HEK293 (cell line): Measurements from ENCODE around the gene C1orf94.

Source experiments
- CTCF ChIA-PET: fragments of 350-600 bp; formaldehyde crosslinking; extraction: SDS; loops from one replicate; lab custom pipeline; 2021; ENCODE audit warnings: antibody characterized with exemption; lab: Yijun Ruan, JAX
- POLR2A ChIA-PET: fragments of 300-600 bp; formaldehyde crosslinking; extraction: SDS; loops from one replicate; lab custom pipeline; 2020; ENCODE audit warnings: antibody characterized with exemption, inconsistent platforms; lab: Yijun Ruan, JAX
- H3K27ac ChIP-seq: fragments of 200-500 bp; sonication (Bioruptor generic); 2 replicates; pipeline ENCODE4 v1.5.1; 2014; ENCODE audit warnings: low read depth, low read length, control low read depth, inconsistent platforms; ENCODE audit errors: extremely low read depth
- H3K36me3 ChIP-seq, 2 experiments: fragments of 200-500 bp in 1 of 2; sonication (Bioruptor generic) in 1 of 2; 1 replicate in 1 of 2; 2 replicates in 1 of 2; pipeline ENCODE4 v1.5.1; 2014 to 2017; ENCODE audit warnings: inconsistent platforms in 2 of 2, low read length in 2 of 2; ENCODE audit not compliant: control insufficient read depth in 2 of 2, insufficient read depth in 1 of 2
- H3K4me1 ChIP-seq: fragments of 200-500 bp; sonication (Bioruptor generic); 2 replicates; pipeline ENCODE4 v1.5.1; 2014; ENCODE audit warnings: mild to moderate bottlenecking, low read length, inconsistent platforms; ENCODE audit not compliant: control insufficient read depth, insufficient read depth
- H3K4me3 ChIP-seq: 2 replicates; pipeline ENCODE4 v1.5.1; 2011; ENCODE audit warnings: low read depth, mild to moderate bottlenecking, control low read depth, low read length, moderate library complexity
- H3K9me3 ChIP-seq: fragments of 200-500 bp; sonication (Bioruptor generic); 2 replicates; pipeline ENCODE4 v1.5.1; 2014; ENCODE audit warnings: low read depth, low read length, inconsistent platforms; ENCODE audit not compliant: control insufficient read depth, insufficient read depth
- GLIS1 ChIP-seq: fragments of 450-650 bp; formaldehyde crosslinking; IDR thresholded peaks from 2 replicates; pipeline ENCODE4 v1.5.1; 2016; ENCODE audit warnings: missing biosample characterization, missing genetic modification characterization
- HIC1 ChIP-seq: fragments of 450-650 bp; formaldehyde crosslinking; IDR thresholded peaks from 2 replicates; pipeline ENCODE4 v1.5.1; 2016; ENCODE audit warnings: missing biosample characterization, missing genetic modification characterization
- KLF10 ChIP-seq: fragments of 450-650 bp; IDR thresholded peaks from 2 replicates; pipeline ENCODE4 v1.5.1; 2018; ENCODE audit warnings: missing biosample characterization, mild to moderate bottlenecking, missing genetic modification characterization
- KLF17 ChIP-seq: fragments of 450-650 bp; formaldehyde crosslinking; IDR thresholded peaks from 2 replicates; pipeline ENCODE4 v1.5.1; 2016; ENCODE audit warnings: missing biosample characterization, missing genetic modification characterization
- OVOL3 ChIP-seq: fragments of 450-650 bp; formaldehyde crosslinking; IDR thresholded peaks from 2 replicates; pipeline ENCODE4 v1.5.1; 2016; ENCODE audit warnings: missing biosample characterization, missing genetic modification characterization
- TCF7L2 ChIP-seq: IDR thresholded peaks from 2 replicates; pipeline ENCODE4 v1.6.1; 2011; ENCODE audit warnings: low read depth, mild to moderate bottlenecking, inconsistent platforms, low read length, moderate library complexity, borderline replicate concordance
- TSHZ1 ChIP-seq: fragments of 450-650 bp; formaldehyde crosslinking; IDR thresholded peaks from 2 replicates; pipeline ENCODE4 v1.5.1; 2016; ENCODE audit warnings: missing biosample characterization, missing genetic modification characterization, borderline replicate concordance
- ZBTB20 ChIP-seq: fragments of 450-650 bp; formaldehyde crosslinking; IDR thresholded peaks from 2 replicates; pipeline ENCODE4 v1.5.1; 2016; ENCODE audit warnings: missing biosample characterization, missing genetic modification characterization
- ZBTB49 ChIP-seq: fragments of 450-650 bp; formaldehyde crosslinking; IDR thresholded peaks from 2 replicates; pipeline ENCODE4 v1.5.1; 2016; ENCODE audit warnings: missing biosample characterization, missing genetic modification characterization, low read depth
- ZFP41 ChIP-seq: fragments of 450-650 bp; formaldehyde crosslinking; IDR thresholded peaks from 2 replicates; pipeline ENCODE4 v1.5.1; 2016; ENCODE audit warnings: missing biosample characterization, missing genetic modification characterization, borderline replicate concordance
- ZNF214 ChIP-seq: fragments of 450-650 bp; formaldehyde crosslinking; IDR thresholded peaks from 2 replicates; pipeline ENCODE4 v1.5.1; 2017; ENCODE audit warnings: missing biosample characterization, mild to moderate bottlenecking, missing genetic modification characterization, borderline replicate concordance
- ZNF248 ChIP-seq: fragments of 450-650 bp; formaldehyde crosslinking; IDR thresholded peaks from 2 replicates; pipeline ENCODE4 v1.5.1; 2017; ENCODE audit warnings: missing biosample characterization, missing genetic modification characterization
- ZNF302 ChIP-seq: fragments of 450-650 bp; formaldehyde crosslinking; IDR thresholded peaks from 2 replicates; pipeline ENCODE4 v1.5.1; 2016; ENCODE audit warnings: missing biosample characterization, missing genetic modification characterization, low read depth
- ZNF433 ChIP-seq: fragments of 450-650 bp; formaldehyde crosslinking; IDR thresholded peaks from 2 replicates; pipeline ENCODE4 v1.5.1; 2016; ENCODE audit warnings: missing biosample characterization, missing genetic modification characterization, low read depth
- ZNF449 ChIP-seq: fragments of 450-650 bp; formaldehyde crosslinking; IDR thresholded peaks from 2 replicates; pipeline ENCODE4 v1.5.1; 2017; ENCODE audit warnings: missing biosample characterization, mild to moderate bottlenecking, missing genetic modification characterization, moderate library complexity
- ZNF555 ChIP-seq: fragments of 450-650 bp; formaldehyde crosslinking; conservative IDR thresholded peaks from 2 replicates; pipeline ENCODE4 v1.5.1; 2017; ENCODE audit warnings: missing biosample characterization, mild to moderate bottlenecking, missing genetic modification characterization, inconsistent platforms
- ZNF626 ChIP-seq: fragments of 450-650 bp; sonication (Bioruptor Pico); formaldehyde crosslinking; IDR thresholded peaks from 2 replicates; pipeline ENCODE4 v1.5.1; 2018; ENCODE audit warnings: missing biosample characterization, missing genetic modification characterization, inconsistent platforms
- ZNF629 ChIP-seq: fragments of 450-650 bp; formaldehyde crosslinking; IDR thresholded peaks from 2 replicates; pipeline ENCODE4 v1.5.1; 2017; ENCODE audit warnings: missing biosample characterization, missing genetic modification characterization
- ZNF707 ChIP-seq: fragments of 450-650 bp; formaldehyde crosslinking; IDR thresholded peaks from 2 replicates; pipeline ENCODE4 v1.5.1; 2016; ENCODE audit warnings: missing biosample characterization, missing genetic modification characterization
- ZNF830 ChIP-seq: fragments of 450-650 bp; IDR thresholded peaks from 2 replicates; pipeline ENCODE4 v1.5.0; 2018; ENCODE audit warnings: missing biosample characterization, missing genetic modification characterization, low read depth, mild to moderate bottlenecking, moderate library complexity

The C1orf94 gene

GRCh38 chr1:34267326-34267725 is 90.6 kb downstream of the C1orf94 start:
- TF ChIP-seq ZFP41 (tag by site-specific recombination) (no peak), ZNF830 (tag by site-specific recombination) (no peak), ZNF214 (tag by site-specific recombination) (no peak), GLIS1 (tag by site-specific recombination) (no peak), ZNF248 (tag by site-specific recombination) (no peak), OVOL3 (tag by site-specific recombination) (no peak), ZNF629 (no peak), HIC1 (tag by site-specific recombination) (no peak), ZNF626 (tag by site-specific recombination) (no peak), ZNF707 (no peak), ZNF449 (no peak), ZNF302 (tag by site-specific recombination) (no peak), KLF17 (tag by site-specific recombination) (no peak), ZNF433 (tag by site-specific recombination) (no peak), ZNF555 (tag by site-specific recombination) (no peak), KLF10 (no peak), TSHZ1 (tag by site-specific recombination) (no peak), ZBTB20 (tag by site-specific recombination) (no peak), TCF7L2 (no peak), ZBTB49 (tag by site-specific recombination) (no peak)
- Histone ChIP-seq H3K4me1 (peaks cover 13% of the 10 kb centered on the region), H3K4me3 (no peak overlapping the region), H3K36me3 (no peaks in the 10 kb centered on the region), H3K9me3 (no peaks in the 10 kb centered on the region), H3K27ac (no peak overlapping the region)
- CTCF ChIA-PET = interaction anchor here (1.8 kb wide), 1 partner anchor 10 kb away, joined by 4 read pairs; no protein-coding TSS in a partner anchor
- POLR2A ChIA-PET = no interaction called here
